ENCODE data around the gene EZR. TPM values are rescaled to one million over a fixed set of nuclear protein-coding genes. Genes with fewer than 3 reads are reported as not detected.

Gene EZR
- total RNA-seq, 1 experiment from 2014 or later, result 1,402 TPM

DNA sequence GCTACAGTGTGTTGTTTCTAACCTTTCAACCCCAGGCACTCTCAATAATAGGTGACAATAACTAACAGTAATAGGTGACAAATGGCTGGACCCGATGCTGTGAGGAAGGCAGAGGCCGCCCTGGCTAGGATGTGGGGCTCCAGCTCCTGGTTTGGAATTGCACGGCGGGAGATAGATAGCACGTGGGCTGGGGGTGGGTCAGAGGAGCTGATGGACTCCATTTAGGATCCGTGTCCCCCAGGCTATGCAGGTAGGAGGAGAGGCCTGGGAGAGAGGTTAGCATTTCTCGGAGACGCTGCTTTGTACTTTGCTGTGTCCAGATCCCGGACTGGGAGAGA lies 61.4 kb downstream of the EZR start:
- Histone ChIP-seq H3K36me3 (ENCODE audit: control insufficient read depth in 1 of 2, insufficient read depth in 2 of 2, low read length in 2 of 2) (peaks cover 0 to 39% of the 10 kb centered on the region in 2 experiments; a peak in 3 of 4 replicates), H3K79me2 (ENCODE audit: insufficient read depth, low read length) (peaks cover 9% of the 10 kb centered on the region; the same call in 1 of the 2 replicates), H3K9ac (ENCODE audit: low read length) (0 out of 2 replicates have a peak overlapping the region, but pooled peaks have one; percentile 24), H3K27ac (ENCODE audit: low read depth, low read length) (peak overlapping the region; percentile 6; the same call in 1 of the 2 replicates), H4K20me1 (ENCODE audit: insufficient read depth) (no peaks in the 10 kb centered on the region), H3K4me3 (replicated peaks in 1 of 2; ENCODE audit: low read depth in 1 of 2, low read length in 2 of 2) (no peak overlapping the region), H3K27me3 (ENCODE audit: insufficient read depth, low read length) (no peaks in the 10 kb centered on the region), H3K4me2 (ENCODE audit: low read length) (no peak overlapping the region), H3K4me1 (ENCODE audit: control insufficient read depth in 1 of 2, insufficient read depth in 2 of 2, low read length in 2 of 2) (peaks cover 48 to 71% of the 10 kb centered on the region in 2 experiments), H3K9me3 (ENCODE audit: control insufficient read depth in 1 of 2, insufficient read depth in 1 of 2, low read depth in 1 of 2, low read length in 2 of 2) (no peaks in the 10 kb centered on the region), H2AFZ (ENCODE audit: low read depth, low read length, poor library complexity, severe bottlenecking) (no peak overlapping the region), H3K9me2 (ENCODE audit: insufficient read depth) (no peaks in the 10 kb centered on the region)
- CTCF ChIA-PET, result no interaction called here
- BruUV-seq (replicated peaks), result no TSS peak
- POLR2A ChIA-PET, result no interaction called here
- DNase-seq (ENCODE audit: low read depth, low spot score) (no peak), ATAC-seq (no peak)
- TF ChIP-seq, protein P1, sequence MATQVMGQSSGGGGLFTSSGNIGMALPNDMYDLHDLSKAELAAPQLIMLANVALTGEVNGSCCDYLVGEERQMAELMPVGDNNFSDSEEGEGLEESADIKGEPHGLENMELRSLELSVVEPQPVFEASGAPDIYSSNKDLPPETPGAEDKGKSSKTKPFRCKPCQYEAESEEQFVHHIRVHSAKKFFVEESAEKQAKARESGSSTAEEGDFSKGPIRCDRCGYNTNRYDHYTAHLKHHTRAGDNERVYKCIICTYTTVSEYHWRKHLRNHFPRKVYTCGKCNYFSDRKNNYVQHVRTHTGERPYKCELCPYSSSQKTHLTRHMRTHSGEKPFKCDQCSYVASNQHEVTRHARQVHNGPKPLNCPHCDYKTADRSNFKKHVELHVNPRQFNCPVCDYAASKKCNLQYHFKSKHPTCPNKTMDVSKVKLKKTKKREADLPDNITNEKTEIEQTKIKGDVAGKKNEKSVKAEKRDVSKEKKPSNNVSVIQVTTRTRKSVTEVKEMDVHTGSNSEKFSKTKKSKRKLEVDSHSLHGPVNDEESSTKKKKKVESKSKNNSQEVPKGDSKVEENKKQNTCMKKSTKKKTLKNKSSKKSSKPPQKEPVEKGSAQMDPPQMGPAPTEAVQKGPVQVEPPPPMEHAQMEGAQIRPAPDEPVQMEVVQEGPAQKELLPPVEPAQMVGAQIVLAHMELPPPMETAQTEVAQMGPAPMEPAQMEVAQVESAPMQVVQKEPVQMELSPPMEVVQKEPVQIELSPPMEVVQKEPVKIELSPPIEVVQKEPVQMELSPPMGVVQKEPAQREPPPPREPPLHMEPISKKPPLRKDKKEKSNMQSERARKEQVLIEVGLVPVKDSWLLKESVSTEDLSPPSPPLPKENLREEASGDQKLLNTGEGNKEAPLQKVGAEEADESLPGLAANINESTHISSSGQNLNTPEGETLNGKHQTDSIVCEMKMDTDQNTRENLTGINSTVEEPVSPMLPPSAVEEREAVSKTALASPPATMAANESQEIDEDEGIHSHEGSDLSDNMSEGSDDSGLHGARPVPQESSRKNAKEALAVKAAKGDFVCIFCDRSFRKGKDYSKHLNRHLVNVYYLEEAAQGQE (IDR thresholded peaks at IDR 0.05; ENCODE audit: low read depth), result no peak
- no peak for TF ChIP-seq CEBPB (IDR thresholded peaks at IDR 0.05; ENCODE audit: low read depth)
- no peak for TF ChIP-seq RAD21 (IDR thresholded peaks at IDR 0.05; ENCODE audit: low read depth)
- no peak for TF ChIP-seq ELF1 (IDR thresholded peaks at IDR 0.05; ENCODE audit: borderline replicate concordance, low read depth)
- no peak for TF ChIP-seq EZH2phosphoT487 (IDR thresholded peaks at IDR 0.05; ENCODE audit: borderline replicate concordance)
- TF ChIP-seq, protein P2, sequence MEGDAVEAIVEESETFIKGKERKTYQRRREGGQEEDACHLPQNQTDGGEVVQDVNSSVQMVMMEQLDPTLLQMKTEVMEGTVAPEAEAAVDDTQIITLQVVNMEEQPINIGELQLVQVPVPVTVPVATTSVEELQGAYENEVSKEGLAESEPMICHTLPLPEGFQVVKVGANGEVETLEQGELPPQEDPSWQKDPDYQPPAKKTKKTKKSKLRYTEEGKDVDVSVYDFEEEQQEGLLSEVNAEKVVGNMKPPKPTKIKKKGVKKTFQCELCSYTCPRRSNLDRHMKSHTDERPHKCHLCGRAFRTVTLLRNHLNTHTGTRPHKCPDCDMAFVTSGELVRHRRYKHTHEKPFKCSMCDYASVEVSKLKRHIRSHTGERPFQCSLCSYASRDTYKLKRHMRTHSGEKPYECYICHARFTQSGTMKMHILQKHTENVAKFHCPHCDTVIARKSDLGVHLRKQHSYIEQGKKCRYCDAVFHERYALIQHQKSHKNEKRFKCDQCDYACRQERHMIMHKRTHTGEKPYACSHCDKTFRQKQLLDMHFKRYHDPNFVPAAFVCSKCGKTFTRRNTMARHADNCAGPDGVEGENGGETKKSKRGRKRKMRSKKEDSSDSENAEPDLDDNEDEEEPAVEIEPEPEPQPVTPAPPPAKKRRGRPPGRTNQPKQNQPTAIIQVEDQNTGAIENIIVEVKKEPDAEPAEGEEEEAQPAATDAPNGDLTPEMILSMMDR (IDR thresholded peaks at IDR 0.05 in 2 of 3, conservative IDR thresholded peaks at IDR 0.05 in 1 of 3; ENCODE audit: borderline replicate concordance in 1 of 3, insufficient read depth in 1 of 3, low read depth in 2 of 3, low read length in 2 of 3), result no peak
- TF ChIP-seq, protein P3, sequence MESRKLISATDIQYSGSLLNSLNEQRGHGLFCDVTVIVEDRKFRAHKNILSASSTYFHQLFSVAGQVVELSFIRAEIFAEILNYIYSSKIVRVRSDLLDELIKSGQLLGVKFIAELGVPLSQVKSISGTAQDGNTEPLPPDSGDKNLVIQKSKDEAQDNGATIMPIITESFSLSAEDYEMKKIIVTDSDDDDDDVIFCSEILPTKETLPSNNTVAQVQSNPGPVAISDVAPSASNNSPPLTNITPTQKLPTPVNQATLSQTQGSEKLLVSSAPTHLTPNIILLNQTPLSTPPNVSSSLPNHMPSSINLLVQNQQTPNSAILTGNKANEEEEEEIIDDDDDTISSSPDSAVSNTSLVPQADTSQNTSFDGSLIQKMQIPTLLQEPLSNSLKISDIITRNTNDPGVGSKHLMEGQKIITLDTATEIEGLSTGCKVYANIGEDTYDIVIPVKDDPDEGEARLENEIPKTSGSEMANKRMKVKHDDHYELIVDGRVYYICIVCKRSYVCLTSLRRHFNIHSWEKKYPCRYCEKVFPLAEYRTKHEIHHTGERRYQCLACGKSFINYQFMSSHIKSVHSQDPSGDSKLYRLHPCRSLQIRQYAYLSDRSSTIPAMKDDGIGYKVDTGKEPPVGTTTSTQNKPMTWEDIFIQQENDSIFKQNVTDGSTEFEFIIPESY (IDR thresholded peaks at IDR 0.05; ENCODE audit: extremely low read depth, insufficient replicate concordance, low read length), result no peak
- RAD21 ChIA-PET (ENCODE audit: low non-redundant PET in 1 of 2, low total read pairs in 2 of 2, uncharacterized antibody in 2 of 2, unreplicated experiment in 2 of 2), result no interaction called here
- intact Hi-C loops (cut with micrococcal nuclease), result no loop called here

All from HCT116 (cell line).